ENCODE data around the gene SPEM3.
"Not testable (repeated sequence)": the region's sequence is repeated elsewhere in the genome, so short reads cannot be mapped to it uniquely, and the experiment has no call there.

SPEM3 gene

DNA sequence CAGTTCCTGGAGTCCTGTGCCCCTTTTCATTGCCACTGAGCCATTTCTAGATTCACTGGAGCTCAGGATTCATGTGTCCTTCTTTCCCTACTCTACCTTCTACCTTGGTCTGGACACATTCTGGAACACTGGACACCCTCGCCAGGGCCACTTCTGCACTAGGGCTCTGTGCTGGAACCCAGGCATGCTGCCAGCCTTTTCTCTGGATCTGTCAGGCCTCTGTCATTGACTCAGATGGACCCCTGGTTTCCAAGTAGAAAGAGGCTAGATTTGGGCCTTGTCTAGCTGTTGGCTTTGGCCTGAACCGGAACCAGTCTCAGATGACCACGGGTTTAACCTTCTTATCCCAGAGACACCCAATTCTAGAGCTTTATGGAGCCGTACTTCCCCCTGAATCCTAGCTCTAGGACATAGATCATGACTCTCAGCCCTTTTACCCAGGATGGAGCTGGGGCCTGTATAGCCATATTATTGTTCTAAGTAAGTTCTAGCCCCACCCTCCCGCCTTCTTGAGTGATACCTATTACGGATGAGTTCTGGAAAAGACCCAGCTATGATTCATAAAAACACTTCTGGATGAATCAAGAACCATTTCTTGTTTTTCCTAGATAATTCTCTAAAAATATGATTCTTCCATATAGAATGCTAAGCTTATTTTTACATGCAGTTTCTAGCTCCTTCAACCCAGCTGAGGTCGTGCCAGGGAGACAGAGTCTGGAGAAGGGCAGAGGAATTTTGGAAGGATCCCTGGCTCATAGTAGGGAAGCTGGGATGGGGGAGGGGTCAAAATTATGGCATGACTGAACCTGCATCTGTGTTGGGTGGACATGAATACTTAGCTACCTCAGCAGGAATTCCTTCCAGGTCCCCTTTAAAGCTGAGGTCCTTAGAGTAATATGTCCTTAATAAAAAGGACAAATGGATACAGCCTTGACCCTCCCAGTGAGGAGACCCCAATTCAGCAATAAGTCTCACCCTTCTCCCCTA, 15.1 kb downstream of the SPEM3 start:
- DNase-seq: no peak

DNA sequence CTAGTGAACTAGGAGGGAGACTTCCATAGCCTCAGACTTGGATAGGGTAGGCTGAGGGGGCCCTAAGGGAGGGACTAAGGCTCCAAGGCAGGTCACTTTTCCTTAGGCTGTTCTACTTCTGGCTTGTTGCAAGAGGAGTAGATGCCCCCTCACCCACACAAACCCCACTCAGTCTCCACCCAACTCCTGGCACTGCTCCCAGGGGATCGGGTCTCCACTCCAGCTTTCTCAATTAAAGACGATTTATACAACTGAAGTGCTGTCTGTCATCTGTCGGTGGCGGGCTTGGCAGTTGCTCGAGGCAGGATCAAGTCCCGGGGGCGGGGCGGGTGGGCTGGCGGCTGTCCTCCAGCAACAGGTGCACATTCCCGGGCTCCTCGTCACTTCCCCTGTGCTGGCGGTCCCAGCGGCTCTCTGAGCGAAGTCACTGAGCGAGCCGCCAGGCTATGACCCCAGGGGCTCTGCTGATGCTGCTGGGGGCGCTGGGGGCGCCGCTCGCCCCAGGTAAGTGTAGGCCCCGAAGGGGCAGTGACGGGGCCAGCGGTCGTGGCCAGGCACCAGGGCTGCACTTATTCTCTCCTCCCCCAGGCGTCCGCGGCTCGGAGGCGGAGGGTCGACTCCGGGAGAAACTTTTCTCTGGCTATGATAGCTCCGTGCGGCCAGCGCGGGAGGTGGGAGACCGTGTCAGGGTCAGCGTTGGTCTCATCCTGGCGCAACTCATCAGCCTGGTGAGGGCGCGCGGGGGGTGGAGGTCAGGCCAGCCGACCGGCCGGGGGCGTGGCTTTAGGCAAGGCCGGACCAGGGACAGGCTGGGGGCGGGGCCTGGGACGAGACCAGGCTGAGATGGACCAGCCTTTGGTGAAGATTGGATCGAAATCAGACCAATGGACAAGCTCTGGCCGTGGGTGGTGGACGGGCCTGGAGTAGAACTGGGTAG, 16.3 kb downstream of the SPEM3 start, which contains the start of gene CHRNB1:
CHRNB1 (plus strand) TSS at position 380 of the 937 bp plus-strand sequence; CDS start at position 447, 67 bp downstream.
- DNase-seq: no peak

DNA sequence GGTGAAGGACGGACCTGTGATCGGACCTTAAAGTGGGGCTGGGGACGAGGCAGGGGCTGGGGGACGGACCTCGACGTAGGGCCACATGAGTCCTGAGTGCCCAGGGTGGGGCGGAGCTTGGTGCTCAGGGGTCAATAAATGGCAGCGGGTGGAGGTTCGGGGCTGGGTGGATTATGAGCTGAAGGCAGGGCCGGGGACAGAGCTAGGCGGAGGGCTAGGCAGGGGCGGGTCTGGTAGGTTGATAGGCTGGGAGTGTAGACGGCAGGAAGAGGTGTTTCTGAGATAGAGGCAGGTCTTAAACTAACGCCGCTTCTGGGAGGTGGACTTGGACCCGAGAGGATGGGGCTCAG, 16.9 kb downstream of the SPEM3 start:
- peak; percentile 39 for DNase-seq

DNA sequence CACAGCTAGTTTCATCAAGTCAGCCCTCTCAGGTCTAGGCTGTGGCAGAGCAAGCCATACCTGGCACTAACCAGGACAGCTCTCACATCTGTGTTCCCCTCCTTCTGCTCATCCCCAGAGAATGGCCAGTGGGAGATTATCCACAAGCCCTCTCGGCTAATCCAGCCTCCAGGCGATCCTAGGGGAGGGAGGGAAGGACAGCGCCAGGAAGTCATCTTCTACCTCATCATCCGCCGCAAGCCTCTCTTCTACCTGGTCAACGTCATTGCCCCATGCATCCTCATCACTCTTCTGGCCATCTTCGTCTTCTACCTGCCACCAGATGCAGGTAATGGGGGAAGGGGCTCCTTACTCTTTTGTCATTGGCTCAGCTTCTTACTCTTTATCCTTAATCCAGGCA, 19.8 kb downstream of the SPEM3 start:
- DNase-seq: no peak

DNA sequence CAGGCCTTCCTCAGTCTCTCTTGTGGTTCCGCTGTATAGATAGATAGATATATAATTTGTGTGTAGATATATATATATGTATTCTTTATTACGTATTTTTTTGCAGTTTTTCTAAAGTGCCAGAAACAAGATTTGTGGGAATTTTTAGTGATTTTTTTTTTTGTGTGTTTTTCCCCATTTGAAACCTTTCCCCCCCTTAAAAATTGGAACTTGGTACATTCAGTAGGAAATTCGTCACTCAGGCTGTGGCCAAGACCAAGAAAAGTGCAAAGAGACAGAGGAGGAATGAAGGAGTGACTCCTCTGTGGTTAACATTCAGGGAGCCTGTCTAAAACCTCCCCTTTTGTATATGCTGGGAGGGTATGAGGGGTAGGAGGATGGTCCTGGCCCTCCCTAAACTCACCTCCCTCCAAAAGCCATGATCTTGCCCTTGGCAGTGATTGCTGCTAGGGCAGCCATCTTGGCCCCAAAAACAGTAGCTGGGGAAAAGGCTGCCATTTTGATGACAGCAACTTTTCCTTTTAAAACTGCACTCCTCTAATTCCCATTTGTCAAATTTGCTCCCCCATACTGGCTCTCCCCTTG, 31.4 kb downstream of the SPEM3 start:
- DNase-seq: no peak

DNA sequence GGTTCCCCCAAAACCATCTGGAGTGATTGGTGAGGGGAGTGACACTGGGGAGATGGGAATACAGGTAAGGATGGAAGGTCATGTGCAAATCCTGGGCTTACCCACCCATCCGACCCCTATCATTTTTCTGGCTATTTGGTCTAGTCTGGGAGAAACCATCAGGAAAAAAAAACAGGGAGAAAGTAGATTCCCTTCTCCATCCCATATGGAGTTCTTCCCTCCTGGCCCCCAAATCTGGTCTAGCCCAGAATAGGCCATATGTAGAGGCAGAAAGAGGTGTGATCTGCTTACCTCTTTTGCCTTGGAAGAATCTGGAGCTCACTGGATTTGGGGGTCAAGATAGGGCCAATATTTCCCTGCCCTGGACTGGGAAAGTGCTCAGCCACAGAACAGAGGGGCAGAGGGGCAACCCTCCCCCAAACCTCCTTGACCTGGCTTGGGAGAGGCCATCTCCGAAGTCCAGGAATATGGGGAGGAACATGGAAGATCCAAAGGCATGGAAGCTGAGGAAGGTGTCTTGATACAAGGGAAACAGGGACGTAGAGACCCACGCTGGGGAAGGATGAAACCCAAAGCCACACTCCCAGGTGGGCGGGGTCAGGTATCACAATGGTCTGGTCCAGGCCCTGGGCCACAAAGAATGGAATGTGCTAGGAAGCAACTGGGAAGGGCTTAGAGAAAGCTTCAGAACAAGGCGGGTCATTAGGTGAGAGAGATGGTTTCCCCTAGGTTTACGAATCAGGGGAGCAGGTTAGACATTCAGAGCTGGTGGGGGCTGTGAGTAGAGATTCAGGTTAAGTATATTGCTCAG, 32.4 kb downstream of the SPEM3 start:
- no peak for DNase-seq

DNA sequence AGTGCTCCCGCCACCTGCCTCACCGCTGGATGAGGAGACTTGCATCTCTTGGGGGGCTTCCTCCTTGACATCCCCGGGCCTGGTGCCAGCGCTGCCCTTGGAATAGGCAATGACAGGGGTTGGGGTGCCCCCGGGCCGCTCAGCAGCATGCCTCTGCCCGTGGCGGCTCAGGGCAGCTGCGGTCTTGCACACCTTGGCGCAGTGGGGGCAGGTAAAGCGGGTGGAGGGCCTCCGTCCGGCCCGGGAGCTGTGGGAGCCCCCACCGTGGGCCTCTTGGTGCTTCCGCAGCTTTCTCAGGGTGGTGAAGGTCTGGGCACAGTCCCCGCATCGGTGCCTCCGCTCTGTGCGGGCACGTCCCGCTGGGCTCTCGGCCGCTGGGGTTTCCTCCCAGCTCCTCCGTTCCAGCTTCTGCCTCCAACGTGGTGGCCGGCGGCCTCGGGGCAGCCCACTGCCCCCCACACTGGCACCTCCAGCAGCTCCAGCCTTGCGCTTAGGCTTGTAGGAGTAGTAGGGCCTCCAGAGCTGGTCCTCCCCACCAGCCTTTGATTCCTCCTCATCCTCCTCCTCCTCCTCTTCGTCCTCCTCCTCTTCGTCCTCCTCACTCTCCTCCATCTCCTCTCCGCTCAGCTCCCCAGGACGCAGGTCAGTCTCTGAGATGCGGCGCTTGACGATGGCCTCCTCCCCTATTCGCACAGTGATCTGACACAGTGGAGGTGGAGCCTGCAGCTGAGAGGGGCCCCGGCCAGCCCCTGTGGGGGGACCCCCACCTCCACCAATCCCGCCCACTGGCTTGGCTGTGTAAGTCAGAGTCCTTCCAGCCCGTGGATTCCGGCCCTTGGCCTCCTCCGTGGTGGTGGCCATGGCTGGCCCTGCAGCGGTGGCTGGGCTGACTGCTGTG, 34.1 kb downstream of the SPEM3 start:
- no peak for DNase-seq

DNA sequence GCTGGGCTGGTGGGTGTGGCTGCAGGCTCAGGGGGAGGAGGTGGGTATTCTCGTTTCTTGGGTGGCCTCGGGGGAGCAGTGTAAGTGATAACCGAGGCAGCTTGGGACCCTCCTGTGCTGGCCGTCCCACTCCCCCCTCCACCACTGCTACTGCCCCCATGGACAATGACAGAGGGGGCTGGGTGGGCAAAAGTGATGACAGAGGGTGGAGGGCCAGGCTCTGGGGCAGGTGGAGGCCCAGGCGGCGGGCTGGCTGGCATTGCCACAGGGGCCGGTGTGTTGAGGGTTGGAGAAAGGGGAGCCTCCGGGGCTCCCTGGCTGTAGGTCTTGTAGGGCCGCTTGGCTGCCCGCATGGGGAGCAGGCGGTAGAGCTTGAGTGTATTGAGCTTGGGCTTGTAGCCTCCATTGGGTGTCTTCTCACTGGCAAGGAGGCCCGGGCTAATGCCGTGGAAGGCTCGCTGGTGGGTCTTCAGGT, 34.8 kb downstream of the SPEM3 start:
- DNase-seq: no peak

DNA sequence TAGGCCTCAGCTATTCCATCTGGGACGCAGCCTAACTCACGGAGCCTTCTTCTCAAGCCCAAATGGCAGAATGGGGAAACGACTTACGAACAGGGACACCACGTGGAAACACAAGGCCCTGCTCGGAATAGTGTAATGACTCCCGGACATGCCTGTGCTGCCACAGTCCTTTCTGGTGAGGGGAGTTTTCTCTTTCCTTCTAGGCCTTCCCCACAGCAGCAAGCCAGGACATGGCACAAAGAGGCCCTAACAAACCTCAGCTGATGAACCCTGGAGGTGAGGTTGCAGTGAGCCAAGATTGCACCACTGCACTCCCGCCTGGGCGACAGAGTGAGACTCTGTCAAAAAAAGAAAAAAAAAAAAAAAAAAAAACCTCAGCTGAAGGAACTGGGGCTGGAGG, 35.4 kb downstream of the SPEM3 start:
- DNase-seq: no peak

DNA sequence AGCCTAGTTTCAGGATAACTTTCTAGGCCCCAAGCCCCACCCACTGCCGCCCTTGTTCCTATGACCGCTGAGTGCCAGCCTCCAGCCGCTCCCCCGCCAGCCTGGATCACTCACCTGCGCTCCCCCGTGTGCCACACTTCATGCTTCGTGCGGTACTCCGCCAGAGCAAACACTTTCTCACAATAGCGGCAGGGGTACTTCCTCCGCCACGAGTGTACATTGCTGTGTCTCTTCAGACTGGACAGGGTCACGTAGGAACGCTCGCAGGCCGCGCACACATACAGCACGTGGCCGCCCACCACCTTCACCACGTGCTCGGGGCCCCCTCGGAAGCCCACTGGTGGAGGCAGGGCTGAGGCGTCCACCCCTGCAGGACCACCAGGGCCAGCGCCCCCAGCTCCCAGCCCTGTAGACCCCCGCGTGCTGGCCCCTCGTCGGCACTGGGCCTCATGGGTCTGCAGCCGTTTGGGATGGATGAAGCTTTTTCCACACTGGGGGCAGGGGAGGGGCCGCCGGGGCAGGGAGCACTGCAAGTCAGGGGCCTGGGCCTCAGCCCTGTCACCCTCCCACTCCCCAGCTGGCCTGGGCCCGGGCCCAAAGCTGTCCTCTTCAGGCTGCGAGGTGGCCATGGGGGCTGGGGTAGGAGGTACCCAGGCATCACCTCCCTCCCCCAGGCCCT, 37.1 kb downstream of the SPEM3 start:
- DNase-seq: no peak

DNA sequence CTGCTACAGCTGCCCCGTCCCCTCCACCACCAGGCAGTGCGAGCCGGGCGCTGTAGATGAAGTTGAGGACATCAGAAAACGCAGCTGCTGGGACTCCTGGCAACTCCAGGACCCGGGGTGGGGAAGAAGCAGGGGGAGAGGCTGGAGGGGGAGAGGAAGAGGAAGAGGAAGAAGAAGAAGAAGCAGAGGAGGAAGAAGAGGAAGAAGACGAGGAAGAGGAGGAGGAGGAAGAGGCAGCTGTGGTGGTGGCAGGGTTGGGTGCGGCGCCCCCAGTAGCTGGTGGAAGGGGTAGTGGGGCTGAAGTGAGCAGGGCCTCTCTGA, 37.6 kb downstream of the SPEM3 start:
- no peak for DNase-seq

DNA sequence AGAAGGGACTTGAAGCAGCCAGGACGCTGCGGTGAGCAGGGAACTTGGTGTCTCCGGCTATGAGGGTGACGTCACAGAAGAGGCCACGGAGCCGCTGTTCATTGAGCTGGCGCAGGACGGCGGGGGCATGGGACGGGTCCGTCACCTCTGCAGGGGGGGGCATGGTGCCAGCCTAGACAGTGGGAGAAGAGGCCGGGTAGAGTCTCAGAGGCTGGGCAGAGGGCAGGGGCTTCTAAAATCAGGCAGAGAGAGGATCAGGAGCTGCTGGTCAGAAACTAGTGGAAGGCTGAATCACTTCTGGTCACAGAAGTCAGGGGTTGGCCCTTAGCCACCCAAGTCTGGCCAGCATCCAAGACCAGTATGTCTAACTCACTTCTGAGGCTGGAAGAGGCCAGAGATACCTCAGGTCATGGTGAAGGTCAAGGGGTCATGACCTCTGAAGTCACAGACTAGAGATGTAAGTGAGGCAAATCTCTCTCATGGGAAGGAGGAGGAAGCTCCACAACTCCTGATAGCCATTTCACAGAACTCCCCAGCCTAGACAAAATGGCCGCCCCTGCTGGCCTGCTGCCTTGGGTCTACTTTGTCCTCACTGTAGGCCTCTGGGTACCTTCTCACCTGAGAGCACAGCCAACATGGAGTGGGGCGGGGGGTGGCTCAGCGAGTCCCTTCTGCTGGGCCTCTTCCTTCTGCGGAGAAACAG, 38.1 kb downstream of the SPEM3 start:
- DNase-seq: no peak

DNA sequence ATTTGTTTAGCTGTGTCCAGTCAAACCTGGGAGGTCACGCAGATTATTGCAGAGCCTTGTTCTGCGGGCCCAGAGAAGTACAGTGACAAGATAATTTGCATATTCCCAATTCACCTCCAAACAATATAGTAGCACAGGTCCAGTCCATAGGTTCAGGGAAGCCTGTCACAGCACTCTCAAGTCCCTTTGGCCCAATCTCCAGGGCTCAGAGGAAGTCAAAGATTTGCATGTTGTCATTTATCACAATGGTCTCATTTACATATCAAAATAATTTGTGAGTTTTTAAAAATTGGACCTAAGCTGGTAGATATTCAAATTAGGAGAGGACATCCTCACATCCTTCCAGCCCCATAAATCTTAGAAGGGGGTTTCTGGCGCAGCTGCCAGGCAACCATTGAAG, 38.8 kb downstream of the SPEM3 start:
- DNase-seq: no peak

DNA sequence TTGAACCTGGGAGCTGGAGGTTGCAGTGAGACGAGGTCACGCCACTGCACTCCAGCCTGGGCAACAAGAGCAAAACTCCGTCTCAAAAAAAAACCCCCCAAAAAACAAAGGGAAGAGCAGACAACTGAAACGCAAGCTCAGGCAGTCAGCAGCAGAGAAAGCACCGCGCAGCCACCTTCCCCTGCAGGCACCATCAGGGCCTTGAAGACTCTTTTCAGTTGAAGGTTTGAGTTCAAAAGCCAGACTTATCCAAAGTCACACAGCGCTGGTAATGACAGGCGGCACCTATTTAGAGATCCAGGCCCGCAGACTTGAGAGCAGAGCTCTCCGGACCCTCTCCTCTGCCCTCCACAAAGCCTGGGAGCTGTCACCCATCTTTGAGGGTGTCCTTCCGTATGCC, 39.6 kb downstream of the SPEM3 start:
- DNase-seq: no peak

DNA sequence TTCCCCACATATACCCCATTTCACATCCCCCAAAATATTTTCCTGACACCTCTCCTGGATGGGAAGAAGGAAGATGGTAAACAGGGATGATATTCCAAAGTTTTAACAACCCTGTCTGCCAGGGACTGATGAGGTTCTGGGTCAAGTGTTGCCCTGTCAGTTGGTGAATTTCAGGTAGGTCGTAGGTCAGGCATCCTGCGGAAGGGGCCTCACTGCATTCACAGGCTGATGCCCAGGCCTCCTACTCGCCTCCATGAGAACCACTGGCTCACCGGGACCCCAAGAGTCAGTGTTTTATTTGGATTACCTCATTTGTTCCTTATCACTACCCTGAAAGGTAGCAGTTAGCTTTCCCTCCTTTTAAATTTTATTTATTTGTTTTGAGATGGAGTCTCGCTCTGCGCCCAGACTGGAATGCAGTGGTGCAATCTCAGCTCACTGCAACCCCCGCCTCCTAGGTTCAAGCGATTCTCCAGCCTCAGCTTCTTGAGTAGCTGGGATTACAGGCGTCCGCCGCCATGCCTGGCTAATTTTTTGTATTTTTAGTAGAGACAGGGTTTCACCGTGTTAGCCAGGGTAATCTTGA, 40.2 kb downstream of the SPEM3 start:
- no peak for DNase-seq

DNA sequence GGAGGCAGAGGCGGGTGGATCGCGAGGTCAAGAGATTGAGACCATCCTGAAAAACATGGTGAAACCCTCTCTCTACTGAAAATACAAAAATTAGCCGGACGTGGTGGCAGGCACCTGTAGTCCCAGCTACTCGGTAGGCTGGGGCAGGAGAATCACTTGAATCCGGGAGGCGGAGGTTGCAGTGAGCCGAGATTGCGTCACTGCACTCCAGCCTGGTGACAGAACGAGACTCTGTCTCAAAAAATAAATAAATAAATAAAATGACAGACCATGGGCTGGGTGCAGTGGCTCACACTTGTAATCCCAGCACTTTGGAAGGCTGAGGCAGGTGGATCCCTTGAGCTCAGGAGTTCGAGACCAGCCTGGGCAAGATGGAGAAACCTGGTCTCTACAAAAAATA, 41.2 kb downstream of the SPEM3 start:
- not testable (repeated sequence) for DNase-seq

DNA sequence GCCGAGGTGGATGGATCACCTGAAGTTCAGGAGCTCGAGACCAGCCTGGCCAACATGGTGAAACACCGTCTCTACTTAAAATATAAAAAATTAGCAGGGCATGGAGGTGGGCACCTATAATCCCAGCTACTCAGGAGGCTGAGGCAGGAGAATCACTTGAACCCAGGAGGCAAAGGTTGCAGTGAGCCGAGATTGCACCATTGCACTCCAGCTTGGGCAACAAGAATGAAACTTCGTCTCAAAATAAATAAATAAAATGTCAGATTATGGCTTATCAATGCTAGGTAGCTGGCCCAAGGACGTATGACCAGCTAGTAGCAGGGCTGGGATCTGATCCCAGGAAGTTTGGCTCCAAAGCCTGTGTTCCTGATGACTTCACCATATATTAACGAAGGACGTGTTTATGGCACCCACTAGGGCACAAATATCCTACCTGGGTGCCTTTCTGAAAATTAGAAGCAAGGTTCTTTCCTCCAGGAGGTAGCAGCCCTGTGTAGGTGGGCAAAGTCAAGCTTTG, 41.9 kb downstream of the SPEM3 start:
- not testable (repeated sequence) for DNase-seq

DNA sequence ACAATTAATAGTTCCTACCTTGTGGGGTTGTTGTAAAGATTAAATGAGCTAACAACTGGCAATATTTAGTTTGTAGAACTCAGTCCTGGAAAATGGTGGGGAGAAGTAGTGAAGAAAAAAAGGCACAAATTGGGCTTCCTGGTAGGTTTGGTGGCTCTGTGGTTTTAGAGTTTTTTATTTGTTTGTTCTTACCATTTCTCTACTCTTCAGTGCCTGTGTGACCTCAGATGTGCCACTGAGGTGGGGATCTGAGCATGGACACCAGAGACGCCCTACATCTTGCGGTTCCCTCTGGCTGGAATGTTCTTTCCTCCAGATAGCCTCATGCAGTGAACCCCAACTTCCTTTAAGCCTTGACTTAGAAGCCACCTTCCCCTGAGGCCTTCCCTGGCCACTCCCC, 43.1 kb downstream of the SPEM3 start:
- DNase-seq: no peak

DNA sequence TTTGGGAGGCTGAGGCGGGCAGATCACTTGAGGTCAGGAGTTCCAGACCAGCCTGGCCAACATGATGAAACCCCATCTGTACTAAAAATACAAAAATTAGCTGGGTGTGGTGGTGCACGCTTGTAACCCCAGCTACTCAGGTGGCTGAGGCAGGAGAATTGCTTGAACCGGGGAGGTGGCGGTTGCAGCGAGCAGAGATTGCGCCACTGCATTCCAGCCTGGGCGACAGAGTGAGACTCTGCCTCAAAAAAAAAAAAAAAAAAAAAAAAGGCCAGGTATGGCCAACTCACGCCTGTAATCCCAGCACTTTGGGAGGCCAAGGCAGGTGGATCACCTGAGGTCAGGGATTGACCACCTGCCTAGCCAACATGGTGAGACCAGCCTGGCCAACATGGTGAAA, 46.1 kb downstream of the SPEM3 start:
- DNase-seq: not testable (repeated sequence)

All from activated CD4-positive, alpha-beta T cell treated with anti-CD3 and anti-CD28 coated beads for 48 hours (primary cell).